Left ventricle myocardium superior (tissue), 1 donor: ENCODE data around the gene LAMTOR3. TPM values are rescaled to one million over a fixed set of nuclear protein-coding genes. Genes with fewer than 3 reads are reported as not detected.

ENCODE experiments used
- ATAC-seq: fragments of 200-7000 bp; cut with Tn5 transposase; one replicate; pipeline ENCODE4 v1.9.1; 2020; ENCODE audit warnings: mild to moderate bottlenecking, moderate library complexity
- DNase-seq: peaks from one replicate; pipeline ENCODE4 v3.0.0-alpha.2; 2020
- intact Hi-C: fragments of 100-400 bp; cut with micrococcal nuclease; formaldehyde crosslinking; loops from one replicate; pipeline ENCODE4 v1.11.0; 2022
- total RNA-seq: library from RNA; stranded (reverse); fragmentation: NEBNext Ultra II Directional; extraction: Animal tissue kit (Norgen Biotek cat#: 25700); gene quantifications from one replicate; pipeline ENCODE4 v1.2.1, GENCODE V29; 2021
- donor health status: DM: no; HTN: yes; CAD: no; lungs with severe emphysema.

LAMTOR3 gene
- total RNA-seq, 1 donor from 2014 or later, result 38.9 TPM

GRCh38 chr4:99872570-99872969 is 21.7 kb downstream of the LAMTOR3 start:
- intact Hi-C loops, result no loop called here
- DNase-seq (no peak), ATAC-seq (no peak)

GRCh38 chr4:99868126-99868596 is 26.1 kb downstream of the LAMTOR3 start:
- ATAC-seq, result peak; percentile 26

GRCh38 chr4:99863804-99864203 is 30.4 kb downstream of the LAMTOR3 start:
- no peak for DNase-seq
- intact Hi-C loops, result loop anchor here (10.0 kb wide), 2 partner anchors 49 to 669 kb away; partner anchors contain the start of gene DAPP1
- ATAC-seq, result no peak

More at GRCh38 chr4:99868126-99868596, 26.1 kb downstream of the LAMTOR3 start:
- DNase-seq, result no peak
- intact Hi-C loops, result loop anchor here (10.0 kb wide), 2 partner anchors 53 to 673 kb away; partner anchors contain the start of gene DAPP1

- DNase-seq (no peak), ATAC-seq (no peak)
- intact Hi-C loops, result loop anchor here (10.0 kb wide), 2 partner anchors 47 to 667 kb away; partner anchors contain the start of gene DAPP1
Observed at GRCh38 chr4:99861120-99861905, 32.9 kb downstream of the LAMTOR3 start.

- ATAC-seq, result no peak
- intact Hi-C loops, result loop anchor here (10.0 kb wide), 2 partner anchors 46 to 666 kb away; partner anchors contain the start of gene DAPP1
- DNase-seq, result no peak
Observed at GRCh38 chr4:99860521-99860920, 33.7 kb downstream of the LAMTOR3 start.

DNA sequence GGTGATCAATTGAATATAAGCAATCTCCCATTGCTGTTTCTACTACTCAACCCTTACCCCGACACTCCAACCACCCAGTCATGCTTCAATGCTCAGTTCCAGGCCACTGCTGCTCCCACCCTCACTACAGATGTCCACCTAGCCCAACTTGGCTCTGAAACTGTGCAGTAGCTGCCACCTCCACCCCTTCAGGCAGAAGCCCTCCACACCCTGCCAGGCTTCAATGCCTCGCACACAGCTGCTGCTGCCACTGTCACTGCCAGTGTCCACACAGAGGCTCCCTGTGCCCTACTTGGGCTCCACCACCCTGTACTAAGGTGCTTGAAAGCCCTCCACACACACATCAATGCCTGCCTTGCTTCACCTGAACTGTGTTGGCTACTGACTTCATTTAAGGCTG is 34.6 kb downstream of the LAMTOR3 start:
- DNase-seq, result no peak
- ATAC-seq, result no peak
- intact Hi-C loops, result loop anchor here (10.0 kb wide), 2 partner anchors 45 to 665 kb away; partner anchors contain the start of gene DAPP1

- DNase-seq (no peak), ATAC-seq (no peak)
- intact Hi-C loops, result no loop called here
Observed at GRCh38 chr4:99857307-99857706, 36.9 kb downstream of the LAMTOR3 start.

DNA sequence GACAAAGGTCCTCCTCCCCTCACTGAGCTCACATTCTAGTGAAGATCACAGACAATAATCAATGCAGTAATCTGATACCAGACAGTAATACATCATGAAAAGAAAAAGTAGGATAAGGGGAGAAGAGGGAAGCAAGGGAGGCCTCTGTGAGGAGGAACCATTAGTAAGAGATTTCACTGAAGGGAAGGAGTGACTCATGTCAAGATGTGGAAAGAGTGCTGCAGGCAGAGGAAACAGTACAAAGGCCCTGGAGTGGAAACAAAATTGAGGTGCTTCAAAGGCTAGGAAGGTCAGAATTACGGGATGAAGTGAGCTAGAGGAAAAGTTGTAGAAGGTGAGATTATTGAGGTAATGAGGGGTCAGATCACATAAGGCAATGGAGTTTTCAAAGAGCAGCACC is 38.1 kb downstream of the LAMTOR3 start:
- intact Hi-C loops, result no loop called here
- DNase-seq (no peak), ATAC-seq (peak; percentile 72)

DNA sequence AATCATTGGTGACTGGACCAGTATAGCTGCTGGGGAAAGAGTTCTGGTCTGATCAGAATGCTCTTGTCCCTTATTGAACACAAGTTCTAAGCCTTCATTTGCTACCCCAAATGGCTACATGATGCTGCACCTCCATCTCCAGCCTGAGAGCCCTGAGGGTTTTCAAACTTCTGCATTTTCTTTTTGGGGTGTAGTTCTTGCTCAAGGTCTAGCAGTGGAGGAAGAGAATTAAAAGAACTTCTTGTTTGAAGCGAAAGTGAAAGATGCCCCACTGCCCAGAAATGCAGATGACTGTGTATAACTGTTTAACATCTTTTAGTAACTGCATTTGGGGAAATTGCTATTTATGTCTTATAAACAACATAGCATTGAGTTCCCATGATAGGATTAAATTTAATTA is 38.5 kb downstream of the LAMTOR3 start:
- intact Hi-C loops, result no loop called here
- ATAC-seq, result peak; percentile 55

DNA sequence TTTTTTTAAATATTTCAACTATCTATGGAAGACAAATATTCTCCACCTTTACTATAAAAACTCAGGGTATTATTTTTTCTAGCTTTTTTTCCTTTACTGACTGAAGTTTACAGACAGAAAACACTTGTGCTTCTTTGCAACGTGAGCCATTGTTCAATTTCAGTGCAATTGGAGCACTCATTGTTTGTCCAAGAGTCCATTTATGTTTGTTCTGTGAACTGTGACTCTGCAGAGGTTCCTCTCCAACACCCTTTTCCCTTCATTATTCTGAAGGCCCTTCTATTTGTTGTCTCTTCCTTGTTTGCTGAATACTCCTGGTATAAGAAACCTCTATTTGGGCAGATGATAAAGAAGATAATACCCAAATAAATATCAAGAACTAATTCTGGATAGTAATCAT is 40.2 kb downstream of the LAMTOR3 start:
- intact Hi-C loops, result no loop called here
- ATAC-seq (no peak), DNase-seq (no peak)

More for the DNA sequence above, 38.5 kb downstream of the LAMTOR3 start:
- DNase-seq, result no peak

- no peak for ATAC-seq
- DNase-seq, result no peak
Observed at GRCh38 chr4:99853190-99853589, 41.0 kb downstream of the LAMTOR3 start.

DNA sequence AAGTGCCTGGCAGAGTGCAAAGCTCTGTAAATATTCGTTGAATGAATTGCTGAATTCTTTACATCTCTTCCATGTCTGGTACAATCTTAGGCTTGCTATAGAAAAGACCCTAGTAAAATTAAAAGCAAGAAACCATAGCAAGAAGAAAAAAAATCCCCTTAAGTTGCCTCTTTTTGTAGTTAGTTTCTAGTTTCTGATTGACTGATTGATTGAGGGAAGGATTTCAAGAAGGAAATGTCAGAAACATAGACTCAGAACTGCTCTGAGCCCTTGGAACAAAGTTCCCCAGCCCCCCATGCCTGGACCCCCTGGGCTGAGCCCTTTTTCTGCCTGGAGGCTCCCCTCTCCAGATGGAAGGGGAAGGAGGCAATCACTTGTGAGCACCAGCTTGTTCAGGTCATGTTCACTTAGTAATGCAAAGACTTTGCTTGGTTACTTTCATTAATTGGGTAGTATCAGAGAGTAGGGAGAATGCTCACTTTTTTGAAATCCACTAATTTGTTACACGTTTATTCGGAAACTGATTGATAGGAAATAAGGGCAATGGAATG is 42.0 kb downstream of the LAMTOR3 start:
- DNase-seq, result no peak
- ATAC-seq, result no peak
- intact Hi-C loops, result no loop called here

More at GRCh38 chr4:99853190-99853589, 41.0 kb downstream of the LAMTOR3 start:
- intact Hi-C loops, result no loop called here

GRCh38 chr4:99848591-99849001 is 45.6 kb downstream of the LAMTOR3 start:
- intact Hi-C loops, result no loop called here
- DNase-seq (no peak), ATAC-seq (no peak)

GRCh38 chr4:99847362-99847976 is 46.8 kb downstream of the LAMTOR3 start:
- intact Hi-C loops, result no loop called here
- no peak for DNase-seq
- no peak for ATAC-seq

GRCh38 chr4:99846891-99847290 is 47.3 kb downstream of the LAMTOR3 start:
- intact Hi-C loops, result no loop called here
- ATAC-seq (no peak), DNase-seq (no peak)

- no peak for DNase-seq
- intact Hi-C loops, result no loop called here
- no peak for ATAC-seq
Observed at GRCh38 chr4:99845708-99846469, 48.3 kb downstream of the LAMTOR3 start.

DNA sequence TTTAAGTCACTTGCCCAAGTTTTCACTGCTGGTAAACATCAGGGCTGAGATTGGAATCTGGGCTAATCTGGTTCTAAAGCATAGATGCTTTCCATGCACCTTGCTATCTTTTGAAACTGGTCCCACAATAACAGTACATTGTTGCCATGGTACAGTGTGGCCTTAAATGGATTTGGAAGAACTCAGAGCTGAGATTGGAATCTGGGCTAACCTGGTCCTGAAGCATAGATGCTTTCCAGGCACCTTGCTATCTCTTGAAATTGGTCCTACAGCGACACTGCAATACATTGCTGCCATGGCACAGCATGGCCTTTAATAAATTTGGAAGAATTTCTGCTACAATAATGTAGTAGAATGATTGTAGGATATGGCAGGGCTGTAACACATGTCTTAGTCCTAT is 49.0 kb downstream of the LAMTOR3 start:
- intact Hi-C loops, result no loop called here
- DNase-seq, result no peak
- no peak for ATAC-seq

- no peak for ATAC-seq
- intact Hi-C loops, result no loop called here
Observed at GRCh38 chr4:99844048-99844447, 50.2 kb downstream of the LAMTOR3 start.

GRCh38 chr4:99843413-99843812 is 50.8 kb downstream of the LAMTOR3 start:
- ATAC-seq (no peak), DNase-seq (no peak)
- intact Hi-C loops, result no loop called here

More at GRCh38 chr4:99844048-99844447, 50.2 kb downstream of the LAMTOR3 start:
- no peak for DNase-seq
